GM18868 (cell line): ENCODE measurements around the gene ECM2.
"Not testable (repeated sequence)": the region's sequence is repeated elsewhere in the genome, so short reads cannot be mapped to it uniquely, and the experiment has no call there.

Experiments used
- ATAC-seq: cut with Tn5 transposase; IDR thresholded peaks from one replicate; pipeline ENCODE4 v1.9.1; 2021; ENCODE audit warnings: mild to moderate bottlenecking, moderate library complexity; ENCODE audit not compliant: unreplicated experiment

ECM2 gene

DNA sequence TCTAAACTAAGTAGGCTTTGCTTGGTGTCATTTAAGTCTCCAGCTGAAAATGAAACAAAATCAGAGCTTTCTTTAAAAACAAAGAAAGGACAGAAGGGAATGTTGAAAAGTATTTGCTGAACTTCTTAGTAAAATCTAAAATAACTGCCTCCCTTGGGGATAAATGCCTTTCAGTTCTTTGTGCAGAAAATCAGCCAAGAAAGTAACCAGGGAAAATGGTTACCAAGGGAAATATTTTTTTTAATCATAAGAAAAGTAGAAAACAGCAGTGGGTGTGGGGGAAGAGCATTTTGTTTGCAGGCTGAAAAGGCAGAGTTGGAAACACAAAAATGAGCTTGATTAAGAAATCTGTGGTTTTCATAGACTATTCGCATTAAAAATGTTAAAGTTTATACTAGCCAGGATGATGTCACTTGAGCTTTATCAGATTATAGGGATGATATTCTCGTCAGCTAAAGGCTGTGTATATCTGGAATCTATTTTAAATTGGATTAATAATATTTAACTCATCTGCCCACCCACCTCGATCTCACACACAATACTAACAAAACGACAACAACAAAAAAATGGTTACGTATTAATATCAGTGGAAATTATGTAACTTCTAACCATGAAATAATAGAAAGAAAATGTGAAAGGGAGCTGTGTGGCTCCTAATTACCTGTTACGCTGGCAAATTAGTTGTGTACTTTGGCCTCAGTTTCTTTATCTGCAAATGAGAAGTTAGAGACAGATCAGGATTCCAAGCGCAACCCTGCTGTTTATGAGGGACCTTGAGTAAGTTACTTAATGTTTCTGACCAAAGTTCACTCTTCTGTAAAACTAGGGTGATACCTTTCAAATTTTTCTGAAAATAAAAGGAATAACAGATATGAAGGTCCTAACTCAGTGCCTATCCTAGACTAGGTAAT is at the start of gene ECM2:
Gene ECM2, minus strand, starts transcription at position 51 of the 911 bp plus-strand sequence. CDS start 13,124 bp downstream, outside the sequence.
- no peak for ATAC-seq

DNA sequence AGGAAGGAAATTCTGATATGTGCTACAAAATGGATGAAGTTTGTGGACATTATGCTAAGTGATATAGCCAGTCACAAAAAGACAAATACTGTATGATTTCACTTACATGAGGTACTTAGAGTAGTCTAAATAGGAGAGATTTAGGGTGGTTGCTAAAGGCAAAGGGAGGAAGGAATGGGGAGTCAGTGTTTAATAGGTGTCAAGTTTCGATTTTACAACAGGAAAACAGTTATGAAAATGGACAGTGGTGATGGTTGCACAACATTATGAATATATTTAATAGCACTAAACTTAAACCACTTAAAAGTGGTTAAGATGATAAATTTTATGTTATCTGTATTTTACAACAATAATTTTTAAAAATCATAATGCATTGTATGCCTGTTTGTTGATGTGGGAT is 40.4 kb upstream of the ECM2 start:
- no peak for ATAC-seq

DNA sequence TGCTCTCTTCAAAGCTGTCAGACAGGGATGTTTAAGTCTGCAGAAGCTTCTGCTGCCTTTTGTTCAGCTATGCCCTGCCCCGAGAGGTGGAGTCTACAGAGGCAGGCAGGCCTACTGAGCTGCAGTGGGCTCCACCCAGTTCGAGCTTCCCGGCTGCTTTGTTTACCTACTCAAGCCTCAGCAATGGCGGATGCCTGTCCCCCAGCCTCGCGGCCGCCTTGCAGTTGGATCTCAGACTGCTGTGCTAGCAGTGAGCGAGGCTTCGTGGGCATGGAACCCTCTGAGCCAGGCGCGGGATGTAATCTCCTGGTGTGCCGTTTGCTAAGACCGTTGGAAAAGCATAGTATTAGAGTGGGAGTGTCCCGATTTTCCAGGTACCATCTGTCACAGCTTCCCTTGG is 37.8 kb upstream of the ECM2 start:
- not testable (repeated sequence) for ATAC-seq

DNA sequence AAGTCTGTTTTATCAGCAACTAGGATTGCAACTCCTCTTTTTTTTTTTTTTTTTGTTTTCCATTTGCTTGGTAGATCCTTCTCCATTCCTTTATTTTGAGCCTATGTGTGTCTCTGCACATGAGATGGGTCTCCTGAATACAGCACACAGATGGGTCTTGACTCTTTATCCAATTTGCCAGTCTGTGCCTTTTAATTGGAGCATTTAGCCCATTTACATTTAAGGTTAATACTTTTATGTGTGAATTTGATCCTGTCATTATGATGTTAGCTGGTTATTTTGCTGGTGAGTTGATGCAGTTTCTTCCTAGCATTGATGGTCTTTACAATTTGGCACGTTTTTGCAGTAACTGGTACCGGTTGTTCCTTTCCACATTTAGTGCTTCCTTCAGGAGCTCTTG is 36.1 kb upstream of the ECM2 start:
- ATAC-seq, result not testable (repeated sequence)

DNA sequence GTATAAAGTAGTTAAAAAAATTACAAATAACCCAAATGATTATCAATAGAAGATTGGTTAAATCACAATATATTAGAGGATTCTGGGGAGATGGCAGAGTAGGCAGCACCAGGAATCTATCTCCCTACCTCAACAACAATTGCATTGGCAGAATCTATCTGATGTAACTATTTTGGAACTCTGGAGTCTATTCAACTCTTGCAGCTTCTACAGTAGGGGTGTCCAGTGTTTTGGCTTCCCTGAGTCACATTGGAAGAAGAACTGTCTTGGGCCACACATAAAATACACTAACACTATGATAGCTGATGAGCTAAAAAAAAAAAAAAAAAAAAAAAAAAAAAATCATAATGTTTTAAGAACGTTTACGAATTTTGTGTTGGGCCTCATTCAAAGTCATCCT is 29.2 kb upstream of the ECM2 start:
- no peak for ATAC-seq

DNA sequence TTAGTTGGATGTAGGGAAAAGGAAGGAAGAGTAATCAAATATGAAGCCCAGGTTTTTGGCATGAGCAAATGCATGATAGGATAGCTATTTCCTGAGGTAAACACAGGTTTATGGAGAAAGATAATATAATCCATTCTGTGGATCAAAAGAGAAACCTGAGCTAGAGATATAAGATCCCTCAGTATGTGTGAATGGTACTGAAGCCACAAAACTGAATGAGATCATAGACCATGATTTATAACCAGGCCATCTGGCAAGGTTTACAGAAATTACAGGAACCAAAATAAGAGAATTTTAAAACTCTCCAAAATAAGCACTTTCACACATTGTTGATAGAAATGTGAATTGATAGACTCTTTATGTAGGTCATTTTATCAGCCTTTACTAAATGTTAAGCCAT is 28.7 kb upstream of the ECM2 start:
- ATAC-seq, result no peak

DNA sequence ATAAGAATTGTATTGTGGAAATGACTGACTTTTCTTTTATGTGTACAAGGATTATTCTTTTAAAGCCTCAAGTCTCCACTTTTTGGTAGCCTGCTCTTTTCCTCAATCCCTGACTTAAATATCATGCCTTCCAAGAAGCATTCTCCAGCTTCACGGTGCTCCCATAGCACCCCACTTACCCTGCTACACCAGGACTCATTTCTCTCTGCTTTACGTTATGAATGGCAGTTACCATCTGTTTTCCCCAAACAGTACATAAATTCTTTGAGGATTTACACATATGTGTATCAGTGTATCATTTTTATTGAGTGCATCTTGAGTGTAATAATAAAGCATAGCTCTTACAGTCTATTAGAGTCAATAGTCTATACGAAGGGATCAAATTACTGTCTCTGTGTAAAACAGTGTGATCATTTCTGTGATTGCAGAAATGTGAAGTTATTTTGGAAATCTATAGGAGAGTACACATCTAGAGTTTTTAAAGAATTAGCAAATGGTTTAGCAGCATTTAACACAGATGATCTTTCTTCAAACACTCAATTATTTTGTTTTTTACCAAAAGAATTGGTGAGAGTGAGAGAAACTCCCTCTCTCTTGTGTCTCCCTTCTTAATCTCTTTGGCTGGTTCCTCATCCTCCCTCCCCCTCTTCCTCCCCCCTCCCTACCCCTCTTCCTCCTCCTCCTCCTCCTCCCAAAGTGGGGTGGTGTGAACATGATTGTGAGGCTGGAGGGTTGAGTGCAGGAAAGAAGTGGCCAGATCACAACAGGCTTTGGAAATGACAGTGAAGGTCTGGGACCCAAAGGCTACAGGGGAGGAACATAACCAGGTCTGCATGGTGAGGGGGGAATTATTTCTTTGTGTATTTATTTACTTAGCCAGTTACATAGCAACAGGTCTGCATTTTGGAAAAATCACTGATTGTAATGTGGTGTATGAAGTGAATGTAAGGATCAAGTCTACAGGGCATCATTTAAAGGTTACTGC is 27.6 kb upstream of the ECM2 start:
- no peak for ATAC-seq

DNA sequence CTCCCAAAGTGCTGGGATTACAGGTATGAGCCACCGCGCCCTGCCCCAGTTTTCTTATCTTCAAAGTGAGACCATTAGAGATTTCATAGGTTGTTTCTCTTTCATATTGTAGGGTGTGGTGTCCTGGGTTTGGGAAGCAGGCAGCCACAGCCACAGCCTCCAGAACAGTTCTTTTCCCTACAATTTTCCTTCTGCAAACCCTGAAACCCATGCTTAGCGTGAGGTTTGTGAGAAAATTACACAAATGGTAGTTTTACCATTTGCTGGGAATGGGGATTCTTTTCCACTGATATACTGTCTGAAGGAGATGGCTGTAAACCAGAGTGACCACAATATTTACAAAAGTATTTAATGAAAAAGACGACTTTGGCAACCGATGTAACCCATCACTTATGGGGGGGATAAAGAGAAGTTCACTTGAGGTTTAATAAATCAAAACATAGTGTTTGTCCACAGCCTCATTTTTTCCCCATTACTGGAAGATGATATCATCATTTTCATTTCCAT is 26.7 kb upstream of the ECM2 start:
- no peak for ATAC-seq

DNA sequence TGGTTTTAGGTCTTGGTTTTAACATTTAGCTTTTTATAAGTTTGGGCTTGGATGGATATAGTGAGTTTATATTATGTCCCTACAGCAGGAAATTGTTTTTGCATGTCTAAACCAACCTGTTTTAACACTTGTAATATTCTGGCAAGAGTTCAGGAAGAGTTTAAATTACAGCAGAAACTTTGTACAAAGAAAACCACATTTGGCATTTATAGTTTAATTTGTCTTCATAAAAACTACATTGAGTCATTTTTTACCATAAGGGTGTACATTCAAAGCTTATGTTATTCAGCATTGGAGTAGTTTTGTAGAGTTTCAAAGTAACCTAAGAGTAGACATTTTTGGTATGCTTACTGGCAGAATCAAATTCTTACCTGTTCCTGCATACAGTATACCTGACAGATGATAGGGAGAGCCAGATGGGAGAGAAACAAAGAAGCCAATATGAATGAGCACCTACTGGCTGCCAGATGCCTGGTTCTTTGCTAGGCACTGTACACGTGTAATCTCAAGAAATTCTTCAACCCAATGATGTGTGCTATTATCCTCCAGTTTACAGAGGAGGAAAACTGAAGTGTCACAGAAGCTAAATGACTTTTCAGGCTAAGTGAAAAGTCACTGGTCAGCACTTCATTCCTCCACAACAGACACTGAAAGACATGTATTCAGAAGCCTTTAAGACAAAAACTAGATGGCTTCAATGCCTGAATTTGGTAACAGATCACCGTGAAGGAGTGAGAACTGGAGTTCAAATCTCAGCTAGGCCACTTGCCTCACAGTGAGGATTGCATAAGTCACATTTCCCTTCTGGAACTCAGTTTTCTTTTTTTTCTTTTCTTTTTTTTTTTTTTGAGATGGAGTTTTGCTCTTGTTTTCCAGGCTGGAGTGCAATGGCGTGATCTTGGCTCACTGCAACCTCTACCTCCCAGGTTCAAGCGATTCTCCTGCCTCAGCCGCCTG is 25.9 kb upstream of the ECM2 start:
- no peak for ATAC-seq

DNA sequence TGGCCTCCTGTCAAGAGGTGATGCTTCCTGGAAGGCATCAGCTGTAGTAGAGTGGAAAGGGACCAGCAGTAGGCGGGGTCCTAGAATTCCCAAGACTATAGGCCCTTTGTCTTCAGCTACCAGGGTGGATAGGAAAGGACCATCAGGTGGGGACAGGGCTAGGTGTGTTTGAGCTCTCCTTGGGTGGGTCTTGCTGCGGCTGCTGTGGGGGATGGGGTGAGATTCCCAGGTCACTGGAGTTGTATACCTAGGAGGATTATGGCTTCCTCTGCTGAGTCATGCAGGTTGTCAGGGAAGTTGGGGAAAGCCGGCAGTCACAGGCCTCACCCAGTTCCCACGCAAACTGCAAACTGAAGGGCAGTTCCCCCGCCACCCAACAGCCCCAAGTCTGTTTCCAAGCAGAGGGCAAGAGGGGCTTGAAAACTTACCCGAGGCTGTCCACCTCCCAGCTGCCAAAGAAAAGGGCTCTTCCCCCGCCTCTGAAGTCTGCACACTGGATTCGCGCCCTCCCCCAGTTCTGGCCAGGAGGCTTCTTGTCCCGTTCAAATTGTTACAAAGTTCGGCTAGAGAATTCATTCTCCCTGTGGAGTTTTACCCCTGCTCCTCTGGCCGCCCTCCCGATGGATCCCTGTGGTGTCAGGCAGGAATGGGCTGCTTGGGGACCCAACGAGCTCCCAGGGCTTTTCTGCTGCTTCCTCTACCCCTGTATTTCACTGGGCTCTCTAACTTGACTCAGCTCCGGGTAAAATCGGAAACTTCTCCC is 23.0 kb upstream of the ECM2 start:
- no peak for ATAC-seq

DNA sequence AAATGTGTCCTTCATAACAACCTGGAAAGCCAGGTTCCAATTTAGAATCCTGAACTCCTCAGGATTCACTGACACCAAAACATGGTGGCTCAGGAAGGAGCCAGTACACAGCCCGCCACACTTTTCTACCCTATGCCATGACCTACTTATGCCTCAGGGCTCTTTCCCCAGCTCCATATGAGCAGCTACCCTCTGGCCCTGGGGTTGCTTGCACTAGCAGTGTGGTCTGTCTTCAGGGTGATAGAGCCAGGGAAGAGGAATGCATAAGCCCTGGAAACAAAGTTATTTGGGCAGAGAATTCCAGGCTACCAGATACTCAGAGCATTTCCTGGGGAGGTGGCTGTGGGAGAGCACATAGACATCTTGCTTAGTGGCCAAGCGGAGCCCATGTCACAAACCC is 15.0 kb upstream of the ECM2 start:
- no peak for ATAC-seq

DNA sequence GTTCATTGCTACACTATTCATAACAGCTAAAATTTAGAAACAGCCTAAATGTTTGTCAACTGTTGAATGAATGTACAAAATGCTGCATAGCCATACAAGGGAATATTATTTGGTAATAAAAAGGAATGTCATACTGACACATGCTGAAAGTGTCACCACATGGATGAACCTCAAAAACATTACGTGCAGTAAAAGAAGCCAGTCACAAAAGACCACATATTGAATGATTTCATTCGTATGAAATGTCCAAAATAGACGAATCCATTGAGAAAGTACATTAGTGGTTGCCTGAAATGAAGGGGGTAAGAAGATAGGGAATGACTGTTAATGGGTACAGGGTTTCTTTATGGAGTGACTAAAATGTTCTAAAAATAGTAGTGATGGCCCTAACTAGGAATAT is 11.6 kb upstream of the ECM2 start:
- no peak for ATAC-seq

DNA sequence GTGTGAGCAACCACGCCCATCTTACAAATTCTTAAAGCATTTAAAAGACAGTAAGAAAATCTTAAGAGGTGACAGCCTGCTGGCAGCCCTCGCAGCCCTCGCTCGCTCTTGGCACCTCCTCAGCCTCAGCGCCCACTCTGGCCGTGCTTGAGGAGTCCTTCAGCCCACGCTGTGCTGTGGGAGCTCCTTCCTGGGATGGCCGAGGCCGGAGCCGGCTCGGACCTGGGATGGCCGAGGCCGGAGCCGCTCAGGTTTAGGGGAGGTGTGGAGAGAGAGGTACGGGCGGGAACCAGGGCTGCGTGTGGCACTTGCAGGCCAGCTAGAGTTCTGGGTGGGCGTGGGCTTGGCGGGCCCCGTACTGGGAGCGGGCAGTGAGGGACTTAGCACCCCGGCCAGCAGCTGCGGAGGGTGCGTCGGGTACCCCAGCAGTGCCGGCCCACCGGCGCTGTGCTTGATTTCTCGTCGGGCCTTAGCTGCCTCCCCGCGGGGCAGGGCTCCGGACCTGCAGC is 9.3 kb upstream of the ECM2 start:
- no peak for ATAC-seq

DNA sequence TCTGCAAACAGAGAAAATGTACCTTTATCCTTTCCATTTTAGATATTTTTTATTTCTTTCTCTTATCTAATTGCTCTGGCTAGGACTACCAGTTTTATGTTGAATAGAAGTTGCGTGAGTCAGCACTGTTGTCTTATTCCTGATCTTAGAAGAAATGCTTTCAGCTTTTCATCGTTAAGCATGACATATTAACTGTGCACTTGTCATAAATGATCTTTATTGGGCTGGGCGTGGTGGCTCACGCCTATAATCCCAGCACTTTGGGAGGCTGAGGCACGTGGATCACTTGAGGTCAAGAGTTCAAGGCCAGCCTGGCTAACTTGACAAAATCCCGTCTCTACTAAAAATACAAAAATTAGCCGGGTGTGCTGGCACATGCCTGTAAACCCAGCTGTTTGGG is 8.2 kb upstream of the ECM2 start:
- no peak for ATAC-seq

DNA sequence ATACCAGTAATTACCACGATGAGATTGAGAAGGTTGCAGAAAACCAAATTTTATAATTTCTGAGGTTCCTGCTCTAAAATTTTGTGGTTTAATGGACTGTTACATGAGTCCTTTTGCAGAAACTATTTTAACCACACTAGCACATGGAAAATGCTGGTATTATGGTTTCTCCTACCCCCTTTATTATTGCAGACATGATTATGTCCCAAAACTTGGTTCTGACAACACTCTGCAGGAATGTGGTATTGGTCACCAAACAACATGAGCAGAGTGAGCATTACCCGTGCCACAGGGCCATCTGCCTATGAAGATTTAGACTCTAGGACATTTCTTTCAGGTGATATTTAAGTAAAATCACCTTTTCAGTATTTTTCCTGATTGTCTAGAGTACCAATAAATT is 2.8 kb upstream of the ECM2 start:
- no peak for ATAC-seq

DNA sequence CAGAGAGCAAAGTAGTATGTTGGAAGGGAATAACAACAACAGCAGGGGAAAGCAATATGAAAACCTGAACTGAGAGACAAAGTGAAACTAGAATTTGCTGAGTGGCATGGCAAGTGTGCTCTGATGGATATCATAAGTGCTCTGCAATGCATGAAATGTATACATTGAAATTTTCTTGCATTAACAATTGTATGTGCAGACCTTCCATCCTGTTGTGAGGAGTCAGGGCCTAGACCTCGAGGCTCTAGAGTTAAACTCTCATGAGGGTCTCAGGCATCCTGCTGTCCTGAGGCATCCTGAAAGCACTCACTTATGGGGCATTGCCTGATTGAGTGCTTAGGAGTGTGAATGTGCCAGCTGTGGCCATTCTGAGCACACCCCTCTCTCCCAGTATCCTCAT is 1.1 kb downstream of the ECM2 start:
- peak; percentile 58 for ATAC-seq

DNA sequence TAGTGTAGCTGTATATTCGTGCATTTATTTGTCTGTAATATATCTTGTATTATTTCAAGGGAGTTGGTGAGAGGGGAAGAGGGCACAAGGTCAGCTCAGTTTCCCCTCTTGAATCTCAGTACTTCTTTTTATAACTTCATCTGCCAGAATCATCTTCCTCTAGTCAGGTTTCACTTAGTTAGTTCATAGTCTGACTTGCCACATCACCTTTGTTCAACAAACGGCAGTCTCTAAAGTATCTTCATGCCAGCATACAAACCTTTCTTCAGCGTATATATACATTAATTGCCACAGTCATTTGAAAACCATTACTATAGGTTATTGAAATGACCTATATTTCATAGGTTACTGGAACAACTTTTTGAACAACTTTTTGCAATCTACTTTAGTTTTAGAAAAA is 1.6 kb downstream of the ECM2 start:
- ATAC-seq, result peak; percentile 30

DNA sequence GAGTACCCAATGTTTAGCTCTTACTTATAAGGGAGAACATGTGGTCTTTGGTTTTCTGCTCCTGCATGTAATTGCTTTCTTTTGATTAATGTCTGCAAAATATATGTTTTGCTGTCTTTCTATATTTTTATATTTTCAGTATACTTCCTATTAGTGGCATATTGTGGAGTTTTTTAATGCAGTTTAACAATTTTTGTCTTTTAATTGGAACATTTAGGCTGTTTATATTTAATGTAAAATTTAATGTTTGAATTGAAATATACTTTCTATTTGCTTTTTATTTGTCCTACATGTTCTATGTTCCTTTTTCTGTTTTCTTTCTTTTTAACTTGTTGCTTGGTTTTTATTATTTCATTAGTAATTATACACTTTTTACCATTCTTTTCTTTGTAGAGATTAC is 4.9 kb downstream of the ECM2 start:
- no peak for ATAC-seq

DNA sequence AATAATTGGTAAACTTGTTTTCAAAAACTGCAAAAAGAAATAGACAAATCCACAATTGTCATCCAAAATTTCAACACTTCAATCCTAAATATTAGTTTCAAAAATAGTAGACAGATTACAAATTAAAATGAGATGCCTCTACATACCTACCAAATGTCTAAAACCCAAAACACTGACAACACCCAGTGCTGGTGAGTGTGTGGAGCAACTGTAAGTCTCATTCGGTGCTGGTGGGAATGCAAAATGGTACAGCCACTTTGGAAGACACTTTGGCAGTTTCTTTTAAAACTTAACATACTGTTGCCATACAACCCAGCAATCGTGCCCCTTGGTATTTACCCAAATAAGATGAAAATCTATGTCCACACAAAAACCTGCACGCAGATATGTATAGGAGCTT is 6.7 kb downstream of the ECM2 start:
- ATAC-seq, result no peak

DNA sequence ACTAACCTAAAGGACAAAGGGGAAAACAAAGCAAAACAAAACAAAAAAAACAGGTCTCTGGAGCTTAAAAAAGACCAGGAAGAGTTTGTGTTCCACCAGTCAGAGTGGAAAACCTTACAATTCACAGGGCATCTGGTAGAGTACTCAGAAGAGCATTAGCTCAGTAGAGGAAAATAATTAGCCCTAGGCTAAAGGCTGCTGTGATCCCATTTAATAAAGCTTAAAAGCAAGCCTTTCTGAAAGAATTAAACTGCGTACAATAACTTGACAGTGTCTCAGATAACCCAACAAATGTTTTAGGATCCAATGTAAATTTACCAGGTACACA is 7.3 kb downstream of the ECM2 start:
- ATAC-seq, result no peak
